Right lobe of liver (tissue), 6 donors: ENCODE measurements around the gene TTC23L. TPM values are rescaled to one million over a fixed set of nuclear protein-coding genes. Genes with fewer than 3 reads are reported as not detected.
"Not testable (repeated sequence)": the region's sequence is repeated elsewhere in the genome, so short reads cannot be mapped to it uniquely, and the experiment has no call there.

Experiments used
- ATAC-seq, 4 donors: fragments of 200-7000 bp; cut with Tn5 transposase; one replicate each; pipeline ENCODE4 v1.9.1; 2020; ENCODE audit warnings: mild to moderate bottlenecking in 4 of 4, moderate library complexity in 4 of 4
- DNase-seq, 3 donors: peaks; one replicate each; pipeline ENCODE4 v3.0.0-alpha.2; 2020
- H3K27ac ChIP-seq, 3 donors: fragments of 200-600 bp; one replicate each; pipeline ENCODE4 v1.8.0; 2022
- H3K27me3 ChIP-seq, 2 donors: fragments of 200-600 bp; one replicate each; pipeline ENCODE4 v1.8.0; 2022
- H3K36me3 ChIP-seq, 4 donors: fragments of 200-600 bp; sonication (generic) in 1 of 4; one replicate each; pipeline versions ENCODE4 v1.5.1 to v1.8.0; 2017 to 2022; ENCODE audit warnings: control low read depth in 1 of 4
- H3K4me1 ChIP-seq, 4 donors: fragments of 200-600 bp; sonication (generic) in 1 of 4; one replicate each; pipeline versions ENCODE4 v1.5.1 to v1.8.0; 2017 to 2022; ENCODE audit warnings: control low read depth in 1 of 4
- H3K4me3 ChIP-seq, 3 donors: fragments of 200-600 bp; one replicate each; pipeline ENCODE4 v1.8.0; 2022
- H3K9me3 ChIP-seq, 4 donors: fragments of 200-600 bp; sonication (generic) in 1 of 4; one replicate each; pipeline versions ENCODE4 v1.5.1 to v1.8.0; 2017 to 2022; ENCODE audit warnings: control low read depth in 1 of 4
- POLR2A ChIP-seq: fragments of 450-650 bp; IDR thresholded peaks from one replicate; pipeline ENCODE4 v1.6.1; 2017; ENCODE audit warnings: antibody characterized with exemption, mild to moderate bottlenecking
- WGBS: methylation state at CpG from one replicate; pipeline ENCODE4 v1.1.6; 2018; ENCODE audit warnings: low coverage, low lambda C conversion rate; ENCODE audit not compliant: insufficient coverage; ENCODE audit errors: missing lambda C conversion rate; 5-methylcytosine and 5-hydroxymethylcytosine counted together
- intact Hi-C, 2 donors: fragments of 100-400 bp; cut with DNase I; formaldehyde crosslinking; loops; one replicate each; pipeline versions ENCODE4 v1.11.2 to v1.14.1; 2022
- total RNA-seq, 6 experiments: library from RNA; depleted of rRNA in 2 of 6; stranded (reverse); fragments of >200 nt in 2 of 6; fragmentation: NEBNext Ultra II Directional in 3 of 6; extraction: Animal tissue kit (Norgen Biotek cat#: 25700) in 3 of 6; gene quantifications; one replicate each; pipeline versions ENCODE4 v1.1.0 to v1.2.4, GENCODE V29; 2016 to 2023
- TF ChIP-seq, protein P1 (sequence below), 4 donors: fragments of 200-600 bp in 3 of 4; fragments of 450-650 bp in 1 of 4; IDR thresholded peaks; one replicate each; pipeline versions ENCODE4 v1.5.1 to v1.8.0; 2016 to 2022; ENCODE audit warnings: antibody characterized with exemption in 4 of 4, mild to moderate bottlenecking in 2 of 4
- donor health status: DM: no; HTN: yes; CAD: no.
- donor health status: DM: no; HTN: no; CAD: no.
- donor health status: DM: no; HTN: no; CAD: no.
- donor health status: DM: no; HTN: yes; CAD: no.
- donor health status: DM: no; HTN: yes; CAD: no.

Gene TTC23L
- total RNA-seq, 6 experiments from 2014 or later: 0.15 to 0.51 TPM; not detected in 4

DNA sequence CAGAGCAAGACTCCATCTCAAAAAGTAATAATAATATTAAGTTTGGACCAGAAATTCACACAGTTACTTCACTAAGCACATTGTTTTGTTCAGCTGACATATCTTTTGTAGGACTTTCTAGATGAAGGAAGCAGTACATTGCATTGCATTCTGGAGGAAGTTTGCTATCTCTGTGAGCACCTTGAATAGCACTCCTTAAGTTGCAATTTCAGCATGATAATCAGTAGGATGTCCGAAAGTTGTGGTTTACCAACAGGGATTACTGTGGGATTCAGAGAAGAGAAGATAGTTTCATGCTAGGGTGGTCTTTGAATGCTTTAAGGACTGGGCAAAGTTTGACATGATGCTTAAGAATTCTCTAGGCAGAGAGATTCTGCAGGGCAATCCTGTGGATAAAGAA lies 18.4 kb upstream of the TTC23L start:
- WGBS: 53% methylated on average over 1 of the region's 1 CpG
- Histone ChIP-seq H3K4me3 (no peak overlapping the region), H3K27ac (no peak overlapping the region), H3K36me3 (peaks cover 0 to 34% (median 16%) of the 10 kb centered on the region in 4 donors), H3K4me1 (no peaks in the 10 kb centered on the region), H3K27me3 (no peaks in the 10 kb centered on the region), H3K9me3 (no peaks in the 10 kb centered on the region)
- intact Hi-C loops: no loop called here
- no peak for ATAC-seq
- TF ChIP-seq, protein P1, sequence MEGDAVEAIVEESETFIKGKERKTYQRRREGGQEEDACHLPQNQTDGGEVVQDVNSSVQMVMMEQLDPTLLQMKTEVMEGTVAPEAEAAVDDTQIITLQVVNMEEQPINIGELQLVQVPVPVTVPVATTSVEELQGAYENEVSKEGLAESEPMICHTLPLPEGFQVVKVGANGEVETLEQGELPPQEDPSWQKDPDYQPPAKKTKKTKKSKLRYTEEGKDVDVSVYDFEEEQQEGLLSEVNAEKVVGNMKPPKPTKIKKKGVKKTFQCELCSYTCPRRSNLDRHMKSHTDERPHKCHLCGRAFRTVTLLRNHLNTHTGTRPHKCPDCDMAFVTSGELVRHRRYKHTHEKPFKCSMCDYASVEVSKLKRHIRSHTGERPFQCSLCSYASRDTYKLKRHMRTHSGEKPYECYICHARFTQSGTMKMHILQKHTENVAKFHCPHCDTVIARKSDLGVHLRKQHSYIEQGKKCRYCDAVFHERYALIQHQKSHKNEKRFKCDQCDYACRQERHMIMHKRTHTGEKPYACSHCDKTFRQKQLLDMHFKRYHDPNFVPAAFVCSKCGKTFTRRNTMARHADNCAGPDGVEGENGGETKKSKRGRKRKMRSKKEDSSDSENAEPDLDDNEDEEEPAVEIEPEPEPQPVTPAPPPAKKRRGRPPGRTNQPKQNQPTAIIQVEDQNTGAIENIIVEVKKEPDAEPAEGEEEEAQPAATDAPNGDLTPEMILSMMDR (IDR thresholded peaks at IDR 0.05): no peak
- no peak for TF ChIP-seq POLR2A
- no peak for DNase-seq

DNA sequence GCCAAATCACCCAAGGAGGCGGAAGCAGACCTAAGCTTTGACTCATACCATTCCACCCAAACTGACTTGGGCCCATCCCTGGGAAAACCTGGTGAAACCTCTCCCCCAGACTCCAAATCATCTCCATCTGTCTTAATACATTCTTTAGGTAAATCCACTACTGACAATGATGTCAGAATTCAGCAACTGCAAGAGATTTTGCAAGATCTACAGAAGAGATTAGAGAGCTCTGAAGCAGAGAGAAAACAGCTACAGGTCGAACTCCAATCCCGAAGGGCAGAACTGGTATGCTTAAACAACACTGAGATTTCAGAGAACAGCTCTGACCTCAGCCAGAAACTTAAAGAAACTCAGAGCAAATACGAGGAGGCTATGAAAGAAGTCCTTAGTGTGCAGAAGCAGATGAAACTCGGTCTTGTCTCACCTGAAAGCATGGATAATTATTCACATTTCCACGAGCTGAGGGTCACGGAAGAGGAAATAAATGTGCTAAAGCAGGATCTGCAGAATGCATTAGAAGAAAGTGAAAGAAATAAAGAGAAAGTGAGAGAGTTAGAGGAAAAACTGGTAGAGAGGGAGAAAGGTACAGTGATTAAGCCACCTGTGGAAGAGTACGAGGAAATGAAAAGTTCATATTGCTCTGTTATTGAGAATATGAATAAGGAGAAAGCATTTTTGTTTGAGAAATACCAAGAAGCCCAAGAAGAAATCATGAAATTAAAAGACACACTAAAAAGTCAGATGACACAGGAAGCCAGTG lies 15.8 kb upstream of the TTC23L start:
- Histone ChIP-seq H3K36me3 (peaks cover 0 to 54% (median 18%) of the 10 kb centered on the region in 4 donors), H3K4me1 (no peaks in the 10 kb centered on the region), H3K9me3 (no peaks in the 10 kb centered on the region), H3K4me3 (no peak overlapping the region), H3K27ac (no peak overlapping the region), H3K27me3 (no peaks in the 10 kb centered on the region)
- TF ChIP-seq, protein P1 (IDR thresholded peaks at IDR 0.05): no peak
- TF ChIP-seq POLR2A: no peak
- intact Hi-C loops: no loop called here
- WGBS: 85% methylated on average over 8 of the region's 8 CpGs
- ATAC-seq (no peak), DNase-seq (no peak)

DNA sequence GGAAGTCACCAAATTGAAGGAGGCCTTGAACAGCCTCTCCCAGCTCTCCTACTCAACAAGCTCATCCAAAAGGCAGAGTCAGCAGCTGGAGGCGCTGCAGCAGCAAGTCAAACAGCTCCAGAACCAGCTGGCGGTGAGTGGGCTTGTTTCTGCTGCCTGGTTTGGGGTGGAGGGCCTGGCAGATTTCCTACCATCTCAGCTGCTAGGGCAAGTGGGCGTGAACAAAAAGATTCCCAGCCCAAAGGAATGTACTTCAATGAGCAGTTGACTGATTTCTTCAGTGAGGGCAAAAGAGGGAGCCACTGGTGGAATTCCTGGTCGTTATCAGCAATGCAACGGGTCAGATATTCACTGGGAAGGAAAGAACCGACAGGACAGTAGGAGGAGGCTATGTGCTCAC lies 12.6 kb upstream of the TTC23L start:
- Histone ChIP-seq H3K4me3 (no peak overlapping the region), H3K27ac (no peak overlapping the region), H3K36me3 (peaks cover 0 to 71% (median 24%) of the 10 kb centered on the region in 4 donors), H3K9me3 (no peaks in the 10 kb centered on the region), H3K4me1 (no peaks in the 10 kb centered on the region), H3K27me3 (no peaks in the 10 kb centered on the region)
- ATAC-seq (no peak), DNase-seq (no peak)
- WGBS: 55% methylated on average over 4 of the region's 6 CpGs
- TF ChIP-seq POLR2A: no peak
- TF ChIP-seq, protein P1 (IDR thresholded peaks at IDR 0.05): no peak
- intact Hi-C loops: no loop called here

DNA sequence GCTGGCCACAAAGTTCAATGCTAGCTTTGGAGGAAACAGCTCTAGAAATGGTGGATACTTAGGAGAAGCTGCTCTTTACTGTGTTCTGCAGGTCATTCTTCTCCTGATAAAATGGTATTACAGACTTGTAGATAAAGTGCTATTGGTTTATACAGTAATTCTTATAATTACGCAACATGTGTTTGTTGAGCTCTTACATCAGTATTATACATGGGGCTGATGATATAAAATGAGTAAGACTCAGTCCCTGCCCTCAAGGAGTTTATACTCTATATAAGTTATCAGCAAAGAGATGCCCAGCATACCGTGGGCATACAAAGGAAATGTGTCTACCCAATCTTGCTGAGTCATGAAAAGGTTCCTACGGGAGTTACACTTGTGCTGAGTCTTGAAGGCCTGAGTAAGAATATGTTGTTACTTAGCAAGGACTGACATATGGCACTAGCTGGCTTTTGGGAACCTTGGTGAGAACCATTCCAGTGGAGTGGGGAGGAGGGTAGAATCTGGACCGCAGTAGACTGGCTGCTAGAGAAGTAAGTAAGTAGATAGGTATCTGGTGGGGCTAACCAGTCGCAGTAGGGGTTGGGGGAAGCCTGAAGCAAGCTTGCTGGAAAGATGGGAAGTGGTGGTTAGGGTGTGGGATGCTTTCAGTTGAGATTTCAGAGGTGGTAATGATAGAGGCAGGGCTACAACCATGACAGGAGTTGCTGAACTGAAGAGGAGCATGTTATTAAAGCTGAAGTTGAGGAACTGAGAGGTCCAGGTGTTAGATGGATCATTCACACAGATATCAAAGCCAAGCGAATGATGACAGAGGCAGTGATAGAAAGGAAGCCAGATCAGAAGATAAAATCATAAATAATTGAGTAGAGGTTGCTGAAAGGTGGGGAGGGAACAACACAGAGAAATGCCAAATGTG lies 11.1 kb upstream of the TTC23L start:
- WGBS: 86% methylated on average over 6 of the region's 6 CpGs
- H3K36me3 ChIP-seq: peaks cover 0 to 70% (median 23%) of the 10 kb centered on the region in 4 donors
- DNase-seq (no peak), ATAC-seq (no peak)
- H3K27me3 ChIP-seq: no peaks in the 10 kb centered on the region
- no peak overlapping the region for H3K27ac ChIP-seq
- H3K4me3 ChIP-seq: no peak overlapping the region
- TF ChIP-seq, protein P1 (IDR thresholded peaks at IDR 0.05): no peak
- TF ChIP-seq POLR2A: no peak
- H3K4me1 ChIP-seq: no peaks in the 10 kb centered on the region
- intact Hi-C loops: no loop called here
- no peaks in the 10 kb centered on the region for H3K9me3 ChIP-seq

DNA sequence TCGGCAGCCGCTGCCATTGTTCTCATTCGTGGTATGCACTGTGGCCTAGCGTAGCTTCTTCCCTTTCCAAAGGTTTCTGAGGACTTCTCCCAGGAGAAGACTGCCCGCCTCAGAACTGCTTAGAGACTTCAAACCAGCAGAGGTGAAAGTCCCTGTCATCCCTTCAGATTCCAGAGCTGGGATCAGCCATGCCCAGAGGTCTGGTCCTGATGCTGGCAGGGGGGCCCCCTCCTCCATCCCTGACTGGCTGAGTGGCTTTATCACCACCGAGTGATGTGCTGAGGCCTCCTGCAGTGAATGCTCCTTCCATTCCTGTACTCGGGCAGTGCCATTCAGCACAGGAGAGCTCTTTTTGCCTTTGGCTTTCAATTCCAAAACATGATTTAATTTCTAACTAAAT lies 8.1 kb upstream of the TTC23L start:
- ATAC-seq, H3K4me1 ChIP-seq, H3K9me3 ChIP-seq, H3K27ac ChIP-seq, DNase-seq, H3K4me3 ChIP-seq, H3K27me3 ChIP-seq, intact Hi-C loops: not testable (repeated sequence)
- 86% methylated on average over 3 of the region's 7 CpGs for WGBS
- peaks cover 0 to 48% (median 8%) of the 10 kb centered on the region in 4 donors for H3K36me3 ChIP-seq
